ENCODE data around the gene MNT. TPM values are rescaled to one million over a fixed set of nuclear protein-coding genes. Genes with fewer than 3 reads are reported as not detected.

The MNT gene
- total RNA-seq, 1 donor: 12.2 TPM

- no peak for TF ChIP-seq CTCF (IDR thresholded peaks at IDR 0.05; ENCODE audit: insufficient read depth, low read length)
- no peak for DNase-seq (ENCODE audit: low read depth)
- H3K4me3 ChIP-seq (ENCODE audit: low read depth, low read length): no peak overlapping the region
These were observed 5.5 kb upstream of the MNT start for GRCh38 chr17:2406271-2406902.

- DNase-seq (ENCODE audit: low read depth): peak; percentile 91
- no peak overlapping the region for H3K4me3 ChIP-seq (ENCODE audit: low read depth, low read length)
These were observed 4.5 kb upstream of the MNT start for GRCh38 chr17:2405247-2405926.

DNA sequence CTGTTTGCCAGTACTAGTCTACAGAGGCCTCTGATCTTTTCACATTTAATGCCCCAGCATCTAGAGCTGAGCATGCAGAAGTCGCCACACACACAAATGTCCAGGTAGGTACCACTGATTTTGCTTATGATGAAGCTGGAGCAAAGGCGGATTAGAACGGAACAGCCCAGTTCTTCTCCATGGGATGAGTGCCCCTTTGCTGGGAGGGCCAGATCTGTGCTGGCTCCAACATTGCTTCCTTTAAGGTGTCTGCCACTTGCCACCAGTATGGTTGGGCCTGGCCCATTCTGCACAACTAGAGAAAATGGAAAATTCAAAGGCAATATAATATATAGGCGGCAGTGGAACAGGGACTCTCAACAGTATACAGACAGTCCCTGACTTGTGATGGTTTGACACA is 2.2 kb upstream of the MNT start:
- DNase-seq (ENCODE audit: low read depth): no peak
- no peak overlapping the region for H3K4me3 ChIP-seq (ENCODE audit: low read depth, low read length)
- TF ChIP-seq CTCF (IDR thresholded peaks at IDR 0.05; ENCODE audit: insufficient read depth, low read length): no peak

More at GRCh38 chr17:2405247-2405926, 4.5 kb upstream of the MNT start:
- no peak for TF ChIP-seq CTCF (IDR thresholded peaks at IDR 0.05; ENCODE audit: insufficient read depth, low read length)

DNA sequence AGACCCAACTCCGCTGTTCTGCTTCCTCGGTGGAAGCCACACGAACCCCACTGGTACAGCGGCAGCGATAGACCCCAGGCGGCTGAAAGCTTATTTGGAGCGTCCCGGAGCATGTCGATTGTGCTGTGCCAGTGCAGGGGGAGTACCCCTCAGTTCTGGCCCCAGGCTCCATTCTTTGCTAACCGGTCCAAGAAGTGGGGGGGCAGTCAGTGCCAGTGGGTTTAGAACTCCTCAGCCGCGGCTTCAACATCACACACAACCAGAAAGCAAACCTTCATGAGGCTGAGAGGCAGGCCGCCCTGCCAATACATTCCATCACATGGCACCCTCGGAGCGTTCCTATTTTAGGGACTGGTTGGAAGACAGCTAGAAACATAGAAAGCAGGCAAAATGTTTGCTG is 1.7 kb upstream of the MNT start:
- no peak for TF ChIP-seq CTCF (IDR thresholded peaks at IDR 0.05; ENCODE audit: insufficient read depth, low read length)
- DNase-seq (ENCODE audit: low read depth): no peak
- peak overlapping the region; percentile 57 for H3K4me3 ChIP-seq (ENCODE audit: low read depth, low read length)

GRCh38 chr17:2401426-2402221 is 764 bp upstream of the MNT start:
- TF ChIP-seq CTCF (IDR thresholded peaks at IDR 0.05; ENCODE audit: insufficient read depth, low read length): no peak
- H3K4me3 ChIP-seq (ENCODE audit: low read depth, low read length): peak overlapping the region; percentile 72

DNA sequence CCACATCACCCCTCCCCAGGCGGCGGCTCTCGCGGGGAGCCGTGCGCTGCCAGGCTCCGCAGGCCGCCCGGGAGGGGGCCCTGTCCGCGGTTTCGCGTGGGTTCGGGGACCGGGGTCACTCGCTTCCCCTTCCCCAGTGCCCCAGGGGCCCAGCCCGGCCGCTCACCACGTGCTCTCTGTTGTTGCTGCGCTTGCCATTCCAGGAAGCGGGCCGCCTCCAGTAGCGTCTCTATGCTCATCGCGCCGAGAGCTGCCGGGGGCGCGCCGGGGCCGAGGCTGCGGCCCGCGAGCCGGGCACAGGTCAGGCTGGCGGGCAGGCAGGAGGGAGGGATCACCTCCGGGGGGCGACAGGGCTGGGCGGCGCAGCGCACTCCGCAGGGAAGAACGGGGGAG is 390 bp downstream of the MNT start:
- no peak for DNase-seq (ENCODE audit: low read depth)
- H3K4me3 ChIP-seq (ENCODE audit: low read depth, low read length): peak overlapping the region; percentile 96
- no peak for TF ChIP-seq CTCF (IDR thresholded peaks at IDR 0.05; ENCODE audit: insufficient read depth, low read length)

More at GRCh38 chr17:2401426-2402221, 764 bp upstream of the MNT start:
- peak; percentile 100 for DNase-seq (ENCODE audit: low read depth)

All from fibroblast of the aortic adventitia (primary cell).